Measurements from ENCODE around the gene DCAKD. TPM values are rescaled to one million over a fixed set of nuclear protein-coding genes. Genes with fewer than 3 reads are reported as not detected.

Gene DCAKD
- total and polyA plus RNA-seq, 9 donors = 19.8 to 62.3 (median 46.2) TPM

DNA sequence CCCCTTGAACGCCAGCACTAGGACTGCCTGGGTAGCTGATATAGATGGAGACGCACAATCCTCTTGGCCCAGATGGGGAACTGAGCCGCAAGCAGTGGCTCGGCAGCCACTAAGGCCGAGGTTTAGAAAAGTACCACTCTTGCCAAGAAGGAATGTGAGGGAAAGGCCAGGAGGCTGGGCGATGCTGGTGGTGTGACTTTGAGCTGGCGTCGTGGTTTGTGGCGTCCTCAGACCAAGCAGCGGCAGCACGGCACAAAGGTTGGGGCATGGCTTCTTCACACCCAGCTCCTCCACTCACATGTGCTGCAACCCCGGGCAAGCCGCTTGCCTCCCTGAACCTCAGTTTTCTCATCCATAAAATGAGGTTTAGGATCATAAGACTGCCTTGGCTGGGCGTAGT lies 15.6 kb downstream of the DCAKD start:
- DNase-seq = no peak
- H3K4me3 ChIP-seq = no peak overlapping the region
- H3K36me3 ChIP-seq = no peaks in the 10 kb centered on the region
- H3K27ac ChIP-seq = no peak overlapping the region
- intact Hi-C loops (cut with DNase I) = loop anchor here in 1 of 4 donors (5.0 kb wide), 1 partner anchor 1644 kb away; no protein-coding TSS in a partner anchor
- H3K4me1 ChIP-seq (ENCODE audit: insufficient read depth) = peaks cover 13% of the 10 kb centered on the region
- H3K9me3 ChIP-seq = no peaks in the 10 kb centered on the region
- no peaks in the 10 kb centered on the region for H3K27me3 ChIP-seq
- TF ChIP-seq EP300 (IDR thresholded peaks at IDR 0.05) = no peak
- TF ChIP-seq CTCF (IDR thresholded peaks at IDR 0.05) = no peak
- TF ChIP-seq POLR2A (IDR thresholded peaks at IDR 0.05) = no peak
- WGBS, 3 donors = 93 to 98% (median 95%) methylated on average over 14 of the region's 14 CpGs

DNA sequence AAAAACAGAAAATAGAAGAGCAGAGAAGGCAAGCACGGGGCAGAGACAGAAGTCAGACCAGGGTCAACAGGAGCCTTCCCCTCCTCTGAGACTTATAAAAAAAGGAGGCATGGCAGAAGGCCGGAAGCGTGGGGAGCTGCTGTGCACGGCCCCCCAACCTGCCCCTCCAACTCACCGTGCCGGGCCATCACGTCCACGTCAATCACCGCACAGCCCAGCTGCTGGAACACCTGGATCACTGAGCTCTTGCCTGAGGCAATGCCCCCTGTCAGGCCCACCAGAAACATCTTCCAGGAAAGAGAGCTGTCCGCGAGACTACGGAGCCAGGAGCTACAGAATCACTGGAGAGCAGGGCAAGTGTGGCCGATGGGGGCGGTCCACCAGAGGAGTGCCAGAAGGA lies 16.8 kb downstream of the DCAKD start:
- no peak for DNase-seq
- H3K4me1 ChIP-seq (ENCODE audit: insufficient read depth) = peaks cover 12% of the 10 kb centered on the region
- H3K4me3 ChIP-seq = no peak overlapping the region
- no peak for TF ChIP-seq EP300 (IDR thresholded peaks at IDR 0.05)
- H3K27me3 ChIP-seq = no peaks in the 10 kb centered on the region
- 90 to 94% (median 91%) methylated on average over 14 of the region's 14 CpGs for WGBS, 3 donors
- H3K9me3 ChIP-seq = no peaks in the 10 kb centered on the region
- intact Hi-C loops (cut with DNase I) = no loop called here
- no peaks in the 10 kb centered on the region for H3K36me3 ChIP-seq
- no peak overlapping the region for H3K27ac ChIP-seq

DNA sequence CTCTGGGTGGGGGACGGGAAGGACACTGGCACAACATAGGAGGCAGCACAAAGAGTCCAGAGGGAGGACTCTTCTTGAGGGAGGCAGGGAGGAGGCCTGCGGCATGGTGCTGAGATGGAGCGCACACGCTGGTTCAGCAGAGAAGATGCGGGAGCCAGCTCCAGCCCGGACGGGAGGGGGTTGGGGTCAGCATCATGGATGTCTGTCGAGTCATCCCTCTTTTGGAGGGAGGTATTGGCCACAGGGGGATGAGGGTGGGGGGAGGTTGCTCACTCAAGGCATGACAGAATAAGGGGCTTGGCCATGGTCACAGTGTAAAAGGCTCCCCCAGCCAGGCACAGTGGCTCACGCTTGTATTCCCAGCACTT lies 19.3 kb downstream of the DCAKD start:
- no peaks in the 10 kb centered on the region for H3K4me1 ChIP-seq (ENCODE audit: insufficient read depth)
- intact Hi-C loops (cut with DNase I) = no loop called here
- no peak overlapping the region for H3K27ac ChIP-seq

DNA sequence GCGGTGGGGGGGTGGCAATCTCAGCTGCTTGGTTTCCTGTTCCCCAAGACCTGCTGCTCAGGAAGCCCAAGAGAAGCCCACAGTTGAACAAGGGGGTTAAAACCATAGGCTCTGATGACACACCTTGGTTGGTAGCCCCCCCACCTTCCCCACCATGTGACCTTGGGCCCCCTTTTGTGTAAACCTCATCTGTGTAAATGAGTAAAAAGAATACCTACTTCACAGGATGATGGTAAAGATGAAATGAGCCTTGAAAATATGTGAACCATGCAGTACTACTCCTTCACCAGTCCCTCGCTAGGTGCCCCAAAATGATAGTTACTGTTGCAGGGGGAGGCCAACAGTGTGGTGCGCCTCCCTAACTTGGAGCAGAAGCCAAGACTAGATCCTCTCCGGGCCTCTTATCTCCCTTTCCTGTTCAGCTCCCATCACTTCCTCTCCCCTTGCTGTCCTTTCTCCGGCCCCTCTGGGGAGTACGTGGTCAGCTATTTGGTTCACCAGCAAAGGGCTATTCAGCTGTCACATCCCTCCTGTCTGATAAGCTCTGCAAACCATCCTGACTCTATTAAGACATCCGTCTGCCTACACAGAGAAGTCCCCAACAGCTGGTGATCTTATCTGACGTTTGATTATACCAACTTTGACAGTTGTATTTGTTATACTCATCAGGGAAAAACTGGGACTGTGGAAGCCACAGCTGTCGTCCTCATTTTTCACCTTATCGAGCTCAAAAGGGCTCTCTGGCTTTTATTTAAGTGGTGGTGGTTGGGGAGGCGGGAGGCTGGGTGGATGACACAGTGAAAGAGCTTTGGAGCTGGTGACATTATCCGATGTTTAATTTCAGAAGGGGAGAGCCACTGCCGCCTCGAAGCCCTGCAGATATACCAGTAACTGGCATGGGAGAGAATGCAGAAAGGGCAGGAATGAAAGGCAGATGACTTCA lies 19.9 kb downstream of the DCAKD start:
- Histone ChIP-seq H3K36me3 (no peaks in the 10 kb centered on the region), H3K9me3 (no peaks in the 10 kb centered on the region), H3K4me1 (ENCODE audit: insufficient read depth) (no peaks in the 10 kb centered on the region), H3K27me3 (no peaks in the 10 kb centered on the region), H3K27ac (no peak overlapping the region), H3K4me3 (no peak overlapping the region)
- no peak for TF ChIP-seq POLR2A (IDR thresholded peaks at IDR 0.05)
- TF ChIP-seq EP300 (IDR thresholded peaks at IDR 0.05) = no peak
- no peak for TF ChIP-seq CTCF (IDR thresholded peaks at IDR 0.05)
- no peak for DNase-seq
- 43 to 58% (median 50%) methylated on average over 14 of the region's 14 CpGs for WGBS, 3 donors
- intact Hi-C loops (cut with DNase I) = no loop called here

More for the DNA sequence above, 19.3 kb downstream of the DCAKD start:
- Histone ChIP-seq H3K4me3 (no peak overlapping the region), H3K36me3 (no peaks in the 10 kb centered on the region), H3K27me3 (no peaks in the 10 kb centered on the region), H3K9me3 (no peaks in the 10 kb centered on the region)
- 69 to 82% (median 73%) methylated on average over 9 of the region's 9 CpGs for WGBS, 3 donors
- DNase-seq = no peak
- no peak for TF ChIP-seq EP300 (IDR thresholded peaks at IDR 0.05)
- TF ChIP-seq POLR2A (IDR thresholded peaks at IDR 0.05) = no peak
- no peak for TF ChIP-seq CTCF (IDR thresholded peaks at IDR 0.05)

DNA sequence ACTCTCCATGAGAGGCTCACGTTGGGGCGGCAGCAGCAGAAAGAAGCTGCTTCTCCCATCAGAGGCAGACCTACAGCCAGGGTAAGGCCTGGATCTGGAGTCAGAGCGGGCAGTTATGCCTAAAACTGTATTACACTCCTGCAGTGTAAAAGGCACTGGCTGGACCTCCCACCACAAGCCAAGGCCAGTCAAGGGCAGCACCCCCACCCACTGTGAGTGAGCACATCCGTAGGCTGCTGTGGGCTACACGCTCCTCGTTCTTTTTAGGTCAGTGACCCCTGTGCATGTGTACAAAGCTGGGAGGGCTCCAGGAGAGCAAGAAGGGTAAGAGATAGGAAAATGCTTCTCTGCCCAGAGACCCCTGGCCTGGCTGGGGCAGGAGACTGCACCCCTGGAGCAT lies 20.7 kb downstream of the DCAKD start:
- DNase-seq = no peak
- 34 to 55% (median 41%) methylated on average over 6 of the region's 6 CpGs for WGBS, 3 donors
- TF ChIP-seq EP300 (IDR thresholded peaks at IDR 0.05) = no peak
- TF ChIP-seq CTCF (IDR thresholded peaks at IDR 0.05) = no peak
- TF ChIP-seq POLR2A (IDR thresholded peaks at IDR 0.05) = no peak
- H3K4me1 ChIP-seq (ENCODE audit: insufficient read depth) = no peaks in the 10 kb centered on the region
- no peak overlapping the region for H3K4me3 ChIP-seq
- H3K27me3 ChIP-seq = no peaks in the 10 kb centered on the region
- no peak overlapping the region for H3K27ac ChIP-seq
- intact Hi-C loops (cut with DNase I) = no loop called here
- no peaks in the 10 kb centered on the region for H3K36me3 ChIP-seq
- H3K9me3 ChIP-seq = no peaks in the 10 kb centered on the region
